HEK293 (cell line): ENCODE measurements around the gene APLP1.

Experiments used
- GLI4 ChIP-seq: fragments of 450-650 bp; formaldehyde crosslinking; IDR thresholded peaks from 2 replicates; pipeline ENCODE4 v1.5.1; 2016; ENCODE audit warnings: missing biosample characterization, missing genetic modification characterization
- HOXC10 ChIP-seq: sonication (generic); formaldehyde crosslinking; IDR thresholded peaks from 2 replicates; pipeline ENCODE4 v1.8.1; 2023; ENCODE audit warnings: mild to moderate bottlenecking, missing genetic modification reagents
- ZNF23 ChIP-seq: fragments of 450-650 bp; formaldehyde crosslinking; IDR thresholded peaks from 2 replicates; pipeline ENCODE4 v1.5.1; 2016; ENCODE audit warnings: missing biosample characterization, missing genetic modification characterization, borderline replicate concordance
- ZNF670 ChIP-seq: fragments of 450-650 bp; formaldehyde crosslinking; IDR thresholded peaks from 2 replicates; pipeline ENCODE4 v1.5.1; 2016; ENCODE audit warnings: missing biosample characterization, missing genetic modification characterization, low read depth
- ZNF776 ChIP-seq: fragments of 450-650 bp; formaldehyde crosslinking; IDR thresholded peaks from 2 replicates; pipeline ENCODE4 v1.5.0; 2017; ENCODE audit warnings: missing biosample characterization, missing genetic modification characterization, borderline replicate concordance
- TF ChIP-seq, protein P1 (sequence below): fragments of 450-650 bp; formaldehyde crosslinking; IDR thresholded peaks from 2 replicates; pipeline ENCODE4 v1.5.1; 2016; ENCODE audit warnings: missing biosample characterization, missing genetic modification characterization
- TF ChIP-seq, protein P2 (sequence below): fragments of 450-650 bp; formaldehyde crosslinking; IDR thresholded peaks from 2 replicates; pipeline ENCODE4 v1.5.1; 2016; ENCODE audit warnings: missing biosample characterization, missing genetic modification characterization
- TF ChIP-seq, protein P3 (sequence below): fragments of 450-650 bp; formaldehyde crosslinking; IDR thresholded peaks from 2 replicates; pipeline ENCODE4 v1.5.1; 2016; ENCODE audit warnings: missing biosample characterization, missing genetic modification characterization
- TF ChIP-seq, protein P4 (sequence below): fragments of 450-650 bp; formaldehyde crosslinking; IDR thresholded peaks from 2 replicates; pipeline ENCODE4 v1.5.1; 2016; ENCODE audit warnings: missing biosample characterization, missing genetic modification characterization
- TF ChIP-seq, protein P5 (sequence below): fragments of 450-650 bp; formaldehyde crosslinking; conservative IDR thresholded peaks from 2 replicates; pipeline ENCODE4 v1.5.1; 2016; ENCODE audit warnings: low read depth, missing biosample characterization, missing genetic modification characterization

DNA sequence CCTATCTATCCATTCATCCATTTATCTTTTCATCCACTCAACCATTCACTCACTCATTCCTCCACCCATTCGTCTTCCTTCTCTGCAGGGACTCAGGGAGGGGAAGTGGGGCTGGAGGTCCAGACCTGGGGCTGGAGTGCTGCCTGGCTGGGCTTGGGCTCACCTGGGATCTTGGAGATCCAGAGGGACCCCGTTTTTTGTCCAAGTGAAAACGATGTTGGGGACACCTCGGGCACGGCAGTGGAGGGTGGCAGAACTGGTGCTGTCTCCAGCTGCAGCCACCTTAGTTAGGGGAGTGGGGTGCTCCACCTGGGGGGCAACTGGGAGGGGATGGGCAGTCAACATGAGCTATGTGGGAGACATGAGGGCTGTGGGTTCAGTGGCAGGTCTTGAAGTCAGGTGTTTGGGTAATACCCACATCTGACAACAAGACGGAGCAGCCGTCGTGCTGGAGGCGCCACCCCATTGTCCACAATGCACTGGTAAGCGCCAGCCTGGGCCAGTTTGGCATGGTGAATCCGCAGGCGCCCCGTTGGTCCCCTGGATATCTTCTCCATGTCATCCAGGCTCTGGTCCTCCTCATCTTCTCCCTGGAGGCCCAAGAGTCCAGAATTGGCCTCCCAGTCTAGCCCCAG, 26.3 kb upstream of the APLP1 start:
- TF ChIP-seq, protein P1, sequence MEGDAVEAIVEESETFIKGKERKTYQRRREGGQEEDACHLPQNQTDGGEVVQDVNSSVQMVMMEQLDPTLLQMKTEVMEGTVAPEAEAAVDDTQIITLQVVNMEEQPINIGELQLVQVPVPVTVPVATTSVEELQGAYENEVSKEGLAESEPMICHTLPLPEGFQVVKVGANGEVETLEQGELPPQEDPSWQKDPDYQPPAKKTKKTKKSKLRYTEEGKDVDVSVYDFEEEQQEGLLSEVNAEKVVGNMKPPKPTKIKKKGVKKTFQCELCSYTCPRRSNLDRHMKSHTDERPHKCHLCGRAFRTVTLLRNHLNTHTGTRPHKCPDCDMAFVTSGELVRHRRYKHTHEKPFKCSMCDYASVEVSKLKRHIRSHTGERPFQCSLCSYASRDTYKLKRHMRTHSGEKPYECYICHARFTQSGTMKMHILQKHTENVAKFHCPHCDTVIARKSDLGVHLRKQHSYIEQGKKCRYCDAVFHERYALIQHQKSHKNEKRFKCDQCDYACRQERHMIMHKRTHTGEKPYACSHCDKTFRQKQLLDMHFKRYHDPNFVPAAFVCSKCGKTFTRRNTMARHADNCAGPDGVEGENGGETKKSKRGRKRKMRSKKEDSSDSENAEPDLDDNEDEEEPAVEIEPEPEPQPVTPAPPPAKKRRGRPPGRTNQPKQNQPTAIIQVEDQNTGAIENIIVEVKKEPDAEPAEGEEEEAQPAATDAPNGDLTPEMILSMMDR (tag by site-specific recombination): no peak
- TF ChIP-seq, protein P2, sequence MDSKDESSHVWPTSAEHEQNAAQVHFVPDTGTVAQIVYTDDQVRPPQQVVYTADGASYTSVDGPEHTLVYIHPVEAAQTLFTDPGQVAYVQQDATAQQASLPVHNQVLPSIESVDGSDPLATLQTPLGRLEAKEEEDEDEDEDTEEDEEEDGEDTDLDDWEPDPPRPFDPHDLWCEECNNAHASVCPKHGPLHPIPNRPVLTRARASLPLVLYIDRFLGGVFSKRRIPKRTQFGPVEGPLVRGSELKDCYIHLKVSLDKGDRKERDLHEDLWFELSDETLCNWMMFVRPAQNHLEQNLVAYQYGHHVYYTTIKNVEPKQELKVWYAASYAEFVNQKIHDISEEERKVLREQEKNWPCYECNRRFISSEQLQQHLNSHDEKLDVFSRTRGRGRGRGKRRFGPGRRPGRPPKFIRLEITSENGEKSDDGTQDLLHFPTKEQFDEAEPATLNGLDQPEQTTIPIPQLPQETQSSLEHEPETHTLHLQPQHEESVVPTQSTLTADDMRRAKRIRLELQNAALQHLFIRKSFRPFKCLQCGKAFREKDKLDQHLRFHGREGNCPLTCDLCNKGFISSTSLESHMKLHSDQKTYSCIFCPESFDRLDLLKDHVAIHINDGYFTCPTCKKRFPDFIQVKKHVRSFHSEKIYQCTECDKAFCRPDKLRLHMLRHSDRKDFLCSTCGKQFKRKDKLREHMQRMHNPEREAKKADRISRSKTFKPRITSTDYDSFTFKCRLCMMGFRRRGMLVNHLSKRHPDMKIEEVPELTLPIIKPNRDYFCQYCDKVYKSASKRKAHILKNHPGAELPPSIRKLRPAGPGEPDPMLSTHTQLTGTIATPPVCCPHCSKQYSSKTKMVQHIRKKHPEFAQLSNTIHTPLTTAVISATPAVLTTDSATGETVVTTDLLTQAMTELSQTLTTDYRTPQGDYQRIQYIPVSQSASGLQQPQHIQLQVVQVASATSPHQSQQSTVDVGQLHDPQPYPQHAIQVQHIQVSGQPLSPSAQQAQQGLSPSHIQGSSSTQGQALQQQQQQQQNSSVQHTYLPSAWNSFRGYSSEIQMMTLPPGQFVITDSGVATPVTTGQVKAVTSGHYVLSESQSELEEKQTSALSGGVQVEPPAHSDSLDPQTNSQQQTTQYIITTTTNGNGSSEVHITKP (tag by site-specific recombination): no peak
- no peak for TF ChIP-seq GLI4
- TF ChIP-seq ZNF670: no peak
- TF ChIP-seq, protein P3, sequence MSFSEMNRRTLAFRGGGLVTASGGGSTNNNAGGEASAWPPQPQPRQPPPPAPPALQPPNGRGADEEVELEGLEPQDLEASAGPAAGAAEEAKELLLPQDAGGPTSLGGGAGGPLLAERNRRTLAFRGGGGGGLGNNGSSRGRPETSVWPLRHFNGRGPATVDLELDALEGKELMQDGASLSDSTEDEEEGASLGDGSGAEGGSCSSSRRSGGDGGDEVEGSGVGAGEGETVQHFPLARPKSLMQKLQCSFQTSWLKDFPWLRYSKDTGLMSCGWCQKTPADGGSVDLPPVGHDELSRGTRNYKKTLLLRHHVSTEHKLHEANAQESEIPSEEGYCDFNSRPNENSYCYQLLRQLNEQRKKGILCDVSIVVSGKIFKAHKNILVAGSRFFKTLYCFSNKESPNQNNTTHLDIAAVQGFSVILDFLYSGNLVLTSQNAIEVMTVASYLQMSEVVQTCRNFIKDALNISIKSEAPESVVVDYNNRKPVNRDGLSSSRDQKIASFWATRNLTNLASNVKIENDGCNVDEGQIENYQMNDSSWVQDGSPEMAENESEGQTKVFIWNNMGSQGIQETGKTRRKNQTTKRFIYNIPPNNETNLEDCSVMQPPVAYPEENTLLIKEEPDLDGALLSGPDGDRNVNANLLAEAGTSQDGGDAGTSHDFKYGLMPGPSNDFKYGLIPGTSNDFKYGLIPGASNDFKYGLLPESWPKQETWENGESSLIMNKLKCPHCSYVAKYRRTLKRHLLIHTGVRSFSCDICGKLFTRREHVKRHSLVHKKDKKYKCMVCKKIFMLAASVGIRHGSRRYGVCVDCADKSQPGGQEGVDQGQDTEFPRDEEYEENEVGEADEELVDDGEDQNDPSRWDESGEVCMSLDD (tag by site-specific recombination): no peak
- no peak for TF ChIP-seq ZNF776 (tag by site-specific recombination)
- TF ChIP-seq HOXC10 (CRISPR knock-in tag): no peak
- TF ChIP-seq, protein P4, sequence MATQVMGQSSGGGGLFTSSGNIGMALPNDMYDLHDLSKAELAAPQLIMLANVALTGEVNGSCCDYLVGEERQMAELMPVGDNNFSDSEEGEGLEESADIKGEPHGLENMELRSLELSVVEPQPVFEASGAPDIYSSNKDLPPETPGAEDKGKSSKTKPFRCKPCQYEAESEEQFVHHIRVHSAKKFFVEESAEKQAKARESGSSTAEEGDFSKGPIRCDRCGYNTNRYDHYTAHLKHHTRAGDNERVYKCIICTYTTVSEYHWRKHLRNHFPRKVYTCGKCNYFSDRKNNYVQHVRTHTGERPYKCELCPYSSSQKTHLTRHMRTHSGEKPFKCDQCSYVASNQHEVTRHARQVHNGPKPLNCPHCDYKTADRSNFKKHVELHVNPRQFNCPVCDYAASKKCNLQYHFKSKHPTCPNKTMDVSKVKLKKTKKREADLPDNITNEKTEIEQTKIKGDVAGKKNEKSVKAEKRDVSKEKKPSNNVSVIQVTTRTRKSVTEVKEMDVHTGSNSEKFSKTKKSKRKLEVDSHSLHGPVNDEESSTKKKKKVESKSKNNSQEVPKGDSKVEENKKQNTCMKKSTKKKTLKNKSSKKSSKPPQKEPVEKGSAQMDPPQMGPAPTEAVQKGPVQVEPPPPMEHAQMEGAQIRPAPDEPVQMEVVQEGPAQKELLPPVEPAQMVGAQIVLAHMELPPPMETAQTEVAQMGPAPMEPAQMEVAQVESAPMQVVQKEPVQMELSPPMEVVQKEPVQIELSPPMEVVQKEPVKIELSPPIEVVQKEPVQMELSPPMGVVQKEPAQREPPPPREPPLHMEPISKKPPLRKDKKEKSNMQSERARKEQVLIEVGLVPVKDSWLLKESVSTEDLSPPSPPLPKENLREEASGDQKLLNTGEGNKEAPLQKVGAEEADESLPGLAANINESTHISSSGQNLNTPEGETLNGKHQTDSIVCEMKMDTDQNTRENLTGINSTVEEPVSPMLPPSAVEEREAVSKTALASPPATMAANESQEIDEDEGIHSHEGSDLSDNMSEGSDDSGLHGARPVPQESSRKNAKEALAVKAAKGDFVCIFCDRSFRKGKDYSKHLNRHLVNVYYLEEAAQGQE (tag by site-specific recombination): no peak
- no peak for TF ChIP-seq ZNF23 (tag by site-specific recombination)
- TF ChIP-seq, protein P5, sequence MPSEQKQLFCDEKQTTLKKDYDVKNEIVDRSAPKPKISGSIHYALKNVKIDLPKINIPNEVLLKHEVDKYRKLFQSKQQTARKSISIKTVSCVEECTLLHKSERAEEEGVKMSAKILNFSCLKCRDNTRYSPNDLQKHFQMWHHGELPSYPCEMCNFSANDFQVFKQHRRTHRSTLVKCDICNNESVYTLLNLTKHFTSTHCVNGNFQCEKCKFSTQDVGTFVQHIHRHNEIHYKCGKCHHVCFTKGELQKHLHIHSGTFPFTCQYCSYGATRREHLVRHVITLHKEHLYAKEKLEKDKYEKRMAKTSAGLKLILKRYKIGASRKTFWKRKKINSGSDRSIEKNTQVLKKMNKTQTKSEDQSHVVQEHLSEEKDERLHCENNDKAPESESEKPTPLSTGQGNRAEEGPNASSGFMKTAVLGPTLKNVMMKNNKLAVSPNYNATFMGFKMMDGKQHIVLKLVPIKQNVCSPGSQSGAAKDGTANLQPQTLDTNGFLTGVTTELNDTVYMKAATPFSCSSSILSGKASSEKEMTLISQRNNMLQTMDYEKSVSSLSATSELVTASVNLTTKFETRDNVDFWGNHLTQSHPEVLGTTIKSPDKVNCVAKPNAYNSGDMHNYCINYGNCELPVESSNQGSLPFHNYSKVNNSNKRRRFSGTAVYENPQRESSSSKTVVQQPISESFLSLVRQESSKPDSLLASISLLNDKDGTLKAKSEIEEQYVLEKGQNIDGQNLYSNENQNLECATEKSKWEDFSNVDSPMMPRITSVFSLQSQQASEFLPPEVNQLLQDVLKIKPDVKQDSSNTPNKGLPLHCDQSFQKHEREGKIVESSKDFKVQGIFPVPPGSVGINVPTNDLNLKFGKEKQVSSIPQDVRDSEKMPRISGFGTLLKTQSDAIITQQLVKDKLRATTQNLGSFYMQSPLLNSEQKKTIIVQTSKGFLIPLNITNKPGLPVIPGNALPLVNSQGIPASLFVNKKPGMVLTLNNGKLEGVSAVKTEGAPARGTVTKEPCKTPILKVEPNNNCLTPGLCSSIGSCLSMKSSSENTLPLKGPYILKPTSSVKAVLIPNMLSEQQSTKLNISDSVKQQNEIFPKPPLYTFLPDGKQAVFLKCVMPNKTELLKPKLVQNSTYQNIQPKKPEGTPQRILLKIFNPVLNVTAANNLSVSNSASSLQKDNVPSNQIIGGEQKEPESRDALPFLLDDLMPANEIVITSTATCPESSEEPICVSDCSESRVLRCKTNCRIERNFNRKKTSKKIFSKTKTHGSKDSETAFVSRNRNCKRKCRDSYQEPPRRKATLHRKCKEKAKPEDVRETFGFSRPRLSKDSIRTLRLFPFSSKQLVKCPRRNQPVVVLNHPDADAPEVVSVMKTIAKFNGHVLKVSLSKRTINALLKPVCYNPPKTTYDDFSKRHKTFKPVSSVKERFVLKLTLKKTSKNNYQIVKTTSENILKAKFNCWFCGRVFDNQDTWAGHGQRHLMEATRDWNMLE (tag by site-specific recombination): no peak
